ENCODE data around the gene EPHA5.
A peak's percentile ranks its signal among the peaks of the same experiment; 100 is the strongest.
"Not testable (repeated sequence)": the region's sequence is repeated elsewhere in the genome, so short reads cannot be mapped to it uniquely, and the experiment has no call there.

The EPHA5 gene

DNA sequence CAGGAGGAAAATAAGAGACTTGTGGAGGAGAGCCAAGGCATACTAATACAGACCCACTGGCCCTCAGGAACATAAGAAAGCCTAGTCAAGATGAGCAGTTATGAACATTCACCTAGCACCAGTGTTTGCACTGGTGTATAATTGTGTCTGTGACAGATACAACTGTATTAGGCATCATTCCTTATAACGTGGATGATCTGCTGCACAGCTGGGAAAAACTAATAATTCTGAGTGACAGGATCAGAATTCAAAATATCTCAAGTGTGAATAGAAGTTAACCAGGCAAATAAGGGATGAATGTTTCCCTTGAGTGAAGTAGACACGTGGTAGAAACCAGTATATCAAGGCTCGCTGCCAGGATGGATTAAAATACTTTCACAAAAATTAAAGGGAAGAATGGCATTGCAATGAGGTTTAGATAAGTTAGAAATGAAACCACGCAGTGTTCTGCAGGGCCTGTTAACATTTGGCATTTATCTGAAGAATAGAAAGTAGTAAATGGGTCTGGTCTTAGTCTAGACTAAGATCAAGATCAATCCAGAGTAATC is 325.9 kb downstream of the EPHA5 start:
- DNase-seq = no peak

DNA sequence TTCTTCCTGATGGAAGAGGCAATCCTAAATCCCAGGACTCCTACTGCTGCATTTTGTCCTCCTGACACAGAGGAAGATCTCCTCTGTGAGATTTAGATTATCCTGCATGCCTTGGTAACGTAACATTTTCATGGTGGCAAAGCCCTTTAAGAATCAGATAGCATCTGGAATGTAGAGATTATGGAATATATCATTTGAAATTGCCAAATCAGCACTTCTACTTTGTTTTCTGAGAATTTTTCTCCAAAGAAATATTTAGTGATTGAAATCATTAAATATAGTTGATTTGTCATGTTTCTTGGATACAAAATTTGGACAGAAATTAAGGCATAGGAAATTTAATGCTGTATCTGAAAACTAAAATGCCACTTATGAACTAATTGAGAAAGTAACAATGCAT is 326.9 kb downstream of the EPHA5 start:
- no peak for DNase-seq

GRCh38 chr4:65341557-65341956 is 328.7 kb downstream of the EPHA5 start:
- no peak for DNase-seq

GRCh38 chr4:65340382-65341109 is 329.7 kb downstream of the EPHA5 start:
- DNase-seq = no peak

- no peak for DNase-seq
These were observed 332.9 kb downstream of the EPHA5 start for GRCh38 chr4:65337371-65337770.

DNA sequence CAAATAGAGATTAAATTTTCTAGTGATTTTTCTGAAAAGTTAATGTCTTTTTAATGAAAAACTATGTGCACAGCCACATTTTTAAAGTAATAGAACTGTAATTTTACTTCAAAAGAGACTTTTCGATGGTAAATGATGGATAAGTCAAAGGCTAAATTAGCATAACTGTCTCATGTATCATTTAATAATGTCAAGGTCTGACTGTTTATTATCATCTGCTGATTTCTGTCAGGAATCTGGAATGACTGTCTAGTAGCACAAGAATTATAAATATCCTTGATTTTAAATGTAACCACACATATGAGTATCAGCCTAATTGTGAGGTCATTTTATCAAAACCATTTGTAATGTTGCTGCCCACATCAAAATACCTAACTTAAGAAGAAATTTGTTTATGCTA is 333.8 kb downstream of the EPHA5 start:
- no peak for DNase-seq

GRCh38 chr4:65316534-65316933 is 353.8 kb downstream of the EPHA5 start:
- DNase-seq = no peak

DNA sequence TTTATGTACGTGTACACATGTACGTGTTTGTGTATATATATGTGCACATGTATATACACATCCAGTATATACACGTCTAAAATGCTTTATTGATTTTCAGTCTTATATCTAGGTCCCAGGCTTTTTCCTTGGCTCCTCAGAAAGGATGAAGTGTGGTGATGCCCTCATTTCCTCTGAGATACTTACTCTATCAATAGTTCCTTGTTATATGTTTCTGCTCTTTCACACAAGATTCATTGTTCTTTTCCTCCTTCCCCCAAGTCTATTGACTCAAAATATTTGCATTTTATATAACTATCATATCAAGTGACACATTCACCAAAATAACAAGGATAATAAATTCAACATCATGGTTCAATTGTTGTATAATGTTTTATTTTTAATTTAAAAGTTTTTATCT is 359.2 kb downstream of the EPHA5 start:
- no peak for DNase-seq

GRCh38 chr4:65310586-65310985 is 359.7 kb downstream of the EPHA5 start:
- no peak for DNase-seq

DNA sequence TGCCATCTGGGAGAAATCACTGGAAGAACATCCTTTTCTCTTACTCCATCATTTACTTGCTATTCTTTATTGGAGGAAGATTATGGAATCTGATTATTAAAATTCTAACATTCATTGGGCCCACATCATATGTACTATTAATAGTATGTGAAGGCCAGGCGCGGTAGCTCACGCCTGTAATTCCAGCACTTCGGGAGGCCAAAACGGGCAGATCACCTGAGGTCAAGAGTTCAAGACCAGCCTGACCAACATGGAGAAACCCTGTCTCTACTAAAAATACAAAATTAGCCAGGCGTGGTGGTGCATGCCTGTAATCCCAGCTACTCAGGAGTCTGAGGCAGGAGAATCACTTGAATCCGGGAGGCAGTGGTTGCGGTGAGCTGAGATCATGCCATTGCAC is 361.7 kb downstream of the EPHA5 start:
- DNase-seq = not testable (repeated sequence)

- peak; percentile 6 for DNase-seq
These were observed 368.1 kb downstream of the EPHA5 start for GRCh38 chr4:65302145-65302544.

DNA sequence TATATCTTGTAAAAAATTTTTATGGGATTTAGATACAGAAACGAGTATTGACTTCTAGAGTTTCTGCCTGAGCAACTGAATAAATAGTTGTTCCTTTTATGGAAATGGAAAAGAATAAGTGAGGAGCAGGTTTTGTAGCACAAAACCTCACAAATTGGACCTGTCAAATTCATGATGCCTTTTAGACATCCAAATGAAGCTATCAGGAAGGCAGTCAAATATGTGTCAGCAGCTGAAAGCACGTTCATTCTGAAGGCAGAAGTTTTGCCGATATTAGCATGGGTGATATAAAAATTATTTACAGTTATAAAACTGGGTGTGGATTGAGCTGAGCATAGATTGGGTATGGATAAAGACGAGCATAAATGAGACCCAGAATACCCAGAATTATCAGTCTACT is 374.0 kb downstream of the EPHA5 start:
- DNase-seq = no peak

DNA sequence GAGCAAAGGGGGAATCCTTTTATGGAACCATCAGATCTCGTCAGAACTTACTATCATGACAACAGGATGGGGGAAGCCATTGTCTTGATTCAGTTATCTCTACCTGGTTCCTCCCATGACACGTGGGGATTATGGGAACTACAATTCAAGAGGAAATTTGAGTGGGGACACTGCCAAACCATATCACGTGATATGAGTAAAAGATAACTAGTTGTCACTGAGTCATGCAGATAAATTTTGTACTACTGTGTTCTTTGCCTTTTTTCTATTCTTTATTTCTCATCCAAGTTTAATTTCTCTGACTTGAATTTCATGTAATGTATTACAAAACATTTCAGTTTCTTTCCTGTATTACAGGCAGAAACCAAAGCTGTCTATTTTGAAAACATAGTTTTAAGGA is 383.2 kb downstream of the EPHA5 start:
- DNase-seq = no peak
